ENCODE measurements around the gene DDX49.

DDX49 gene

DNA sequence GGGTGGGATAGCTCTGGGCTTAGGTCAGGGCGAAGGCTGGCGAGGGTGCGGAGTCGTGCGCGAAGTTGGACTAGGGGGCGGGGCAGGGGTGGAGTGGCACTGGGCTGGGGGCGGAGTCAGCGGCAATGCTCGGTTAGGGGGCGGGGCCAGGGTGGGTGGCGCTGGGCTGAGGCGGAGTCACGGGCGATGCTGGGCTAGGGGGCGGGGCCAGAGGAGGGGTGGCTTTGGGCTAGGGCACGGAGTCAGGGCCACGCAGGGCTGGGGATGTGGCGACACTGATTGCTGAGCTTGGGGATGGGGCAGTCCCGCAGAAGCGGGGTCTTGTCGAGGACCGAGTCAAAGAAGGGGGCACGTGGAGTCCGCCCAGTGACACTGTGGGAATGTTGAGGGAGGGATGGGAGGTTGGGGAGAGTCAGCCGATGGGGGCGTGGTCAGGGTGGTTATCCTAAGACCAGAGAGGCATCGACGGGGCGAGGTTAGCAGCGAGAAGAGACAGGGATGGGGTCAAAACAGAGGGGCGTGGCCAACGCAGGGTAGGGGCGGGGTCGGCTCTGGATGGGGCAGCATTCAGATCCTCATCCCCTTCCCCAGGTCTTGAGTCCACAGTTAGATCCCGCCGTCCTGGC is 12.8 kb downstream of the DDX49 start:
- TF ChIP-seq, protein P1, sequence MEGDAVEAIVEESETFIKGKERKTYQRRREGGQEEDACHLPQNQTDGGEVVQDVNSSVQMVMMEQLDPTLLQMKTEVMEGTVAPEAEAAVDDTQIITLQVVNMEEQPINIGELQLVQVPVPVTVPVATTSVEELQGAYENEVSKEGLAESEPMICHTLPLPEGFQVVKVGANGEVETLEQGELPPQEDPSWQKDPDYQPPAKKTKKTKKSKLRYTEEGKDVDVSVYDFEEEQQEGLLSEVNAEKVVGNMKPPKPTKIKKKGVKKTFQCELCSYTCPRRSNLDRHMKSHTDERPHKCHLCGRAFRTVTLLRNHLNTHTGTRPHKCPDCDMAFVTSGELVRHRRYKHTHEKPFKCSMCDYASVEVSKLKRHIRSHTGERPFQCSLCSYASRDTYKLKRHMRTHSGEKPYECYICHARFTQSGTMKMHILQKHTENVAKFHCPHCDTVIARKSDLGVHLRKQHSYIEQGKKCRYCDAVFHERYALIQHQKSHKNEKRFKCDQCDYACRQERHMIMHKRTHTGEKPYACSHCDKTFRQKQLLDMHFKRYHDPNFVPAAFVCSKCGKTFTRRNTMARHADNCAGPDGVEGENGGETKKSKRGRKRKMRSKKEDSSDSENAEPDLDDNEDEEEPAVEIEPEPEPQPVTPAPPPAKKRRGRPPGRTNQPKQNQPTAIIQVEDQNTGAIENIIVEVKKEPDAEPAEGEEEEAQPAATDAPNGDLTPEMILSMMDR (conservative IDR thresholded peaks at IDR 0.05): no peak
- no peak for TF ChIP-seq ZFX (IDR thresholded peaks at IDR 0.05)
- no peak overlapping the region for H3K27ac ChIP-seq

DNA sequence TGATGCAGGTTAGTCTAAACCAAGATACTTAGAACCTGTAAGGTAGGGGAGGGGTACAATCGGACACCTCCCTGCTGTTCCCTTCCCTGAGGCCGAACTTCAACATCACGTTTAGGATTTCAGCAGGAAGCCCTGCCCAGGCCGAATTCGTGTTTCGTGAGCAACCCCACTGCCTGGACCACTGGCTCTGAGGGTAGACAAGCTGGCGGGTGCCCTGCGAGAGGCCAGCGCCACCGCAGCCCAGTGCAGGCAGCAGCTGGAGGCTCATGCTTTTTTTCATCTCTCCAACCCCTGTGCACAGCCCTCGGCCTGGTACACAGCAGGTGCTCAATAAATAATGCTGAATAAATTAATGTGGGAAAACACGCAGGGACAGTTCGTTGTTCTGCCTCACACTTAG is 13.8 kb downstream of the DDX49 start:
- no peak overlapping the region for H3K27ac ChIP-seq
- TF ChIP-seq ZFX (IDR thresholded peaks at IDR 0.05): no peak
- TF ChIP-seq, protein P1 (conservative IDR thresholded peaks at IDR 0.05): no peak

- H3K27ac ChIP-seq: no peak overlapping the region
- TF ChIP-seq, protein P1 (conservative IDR thresholded peaks at IDR 0.05): no peak
- no peak for TF ChIP-seq ZFX (IDR thresholded peaks at IDR 0.05)
Observed at GRCh38 chr19:18939163-18939562, 19.6 kb downstream of the DDX49 start.

DNA sequence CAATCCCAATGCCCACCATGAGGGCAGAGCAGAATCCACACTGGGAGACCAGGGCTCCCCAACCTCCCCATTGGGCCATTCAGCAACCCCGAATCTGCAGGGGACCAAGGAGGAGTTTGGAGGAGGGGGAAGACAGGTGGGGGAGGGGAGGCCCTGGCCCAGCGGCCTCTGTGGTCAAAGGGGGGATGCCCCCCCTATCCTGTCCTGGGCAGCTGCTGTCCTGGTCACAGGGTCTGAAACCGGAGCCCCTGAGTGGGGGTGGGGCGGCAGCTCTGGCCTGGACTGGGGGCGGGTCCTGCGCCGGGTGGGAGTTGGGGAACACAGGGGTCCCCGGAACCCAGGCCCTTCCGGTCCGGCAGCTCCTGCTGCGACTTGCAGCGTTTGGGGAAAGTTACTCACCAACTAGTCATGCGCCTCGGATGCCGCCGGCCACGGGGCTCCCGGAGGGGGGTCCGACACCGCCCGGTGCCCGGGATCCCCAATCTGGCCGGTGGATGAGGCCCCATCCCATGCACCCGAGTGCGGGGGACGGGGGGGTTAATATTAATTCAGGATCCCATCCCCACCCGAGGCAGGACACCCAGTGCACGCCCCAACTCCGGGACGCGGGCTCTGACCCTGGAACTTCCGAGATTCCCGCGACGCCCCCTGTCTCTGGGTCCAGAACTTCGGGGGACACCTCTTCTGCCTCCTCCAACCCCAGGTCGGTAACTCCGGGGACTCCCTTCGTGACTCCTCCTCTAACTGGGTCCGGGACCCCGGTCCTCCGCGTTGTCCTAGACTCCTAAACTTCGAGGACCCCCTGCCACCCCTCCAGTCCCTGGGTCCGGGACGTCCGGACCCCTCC is 20.6 kb downstream of the DDX49 start:
- TF ChIP-seq, protein P1 (conservative IDR thresholded peaks at IDR 0.05): no peak
- TF ChIP-seq ZFX (IDR thresholded peaks at IDR 0.05): no peak
- peak overlapping the region; percentile 49 for H3K27ac ChIP-seq

GRCh38 chr19:18940769-18941627 is 21.5 kb downstream of the DDX49 start, which contains the start of gene HOMER3:
Gene HOMER3, minus strand, starts transcription at chr19:18941217. Its CDS starts 2,235 bp downstream, at chr19:18938982.
- peak within 1 kb of the TSS; percentile 49 for H3K27ac ChIP-seq
- TF ChIP-seq, protein P1 (conservative IDR thresholded peaks at IDR 0.05): peak; percentile 93
- peak; percentile 63; the same call in 1 of the 2 replicates for TF ChIP-seq ZFX (IDR thresholded peaks at IDR 0.05)

DNA sequence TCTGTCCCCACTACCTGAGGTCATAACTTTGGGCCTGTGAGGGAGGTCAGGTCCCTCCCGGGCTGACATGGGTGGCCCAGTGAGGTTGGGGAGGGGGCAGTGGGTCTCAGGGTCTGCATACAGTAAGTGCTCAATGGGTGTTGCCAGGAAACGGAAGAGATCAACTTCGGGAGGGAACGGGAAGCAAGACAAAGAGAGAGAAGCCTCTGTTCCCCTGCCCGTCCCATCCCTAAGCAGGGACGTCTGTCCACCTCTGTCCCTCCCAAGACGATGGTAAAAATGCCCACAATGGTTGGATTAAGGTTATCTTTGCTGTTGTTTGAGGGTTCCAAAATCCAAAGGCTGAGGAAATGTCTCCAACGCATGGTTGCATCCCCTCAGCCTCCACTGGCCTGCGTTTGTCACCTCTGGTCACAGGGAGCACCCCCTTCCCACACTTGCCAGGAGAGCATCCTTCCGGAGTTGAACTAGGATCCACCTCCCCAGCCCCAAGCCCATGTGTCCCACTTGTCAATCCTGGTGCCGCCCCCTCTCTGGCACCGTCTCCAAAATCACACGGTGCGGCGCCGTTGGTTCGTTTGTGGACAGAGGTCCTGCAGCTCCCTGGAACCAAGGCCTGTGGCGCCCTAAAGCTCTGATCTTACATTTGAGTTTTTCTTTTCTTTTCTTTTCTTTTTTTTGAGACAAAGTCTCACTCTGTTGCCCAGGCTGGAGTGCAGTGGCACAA is 22.3 kb downstream of the DDX49 start:
- TF ChIP-seq ZFX (IDR thresholded peaks at IDR 0.05): no peak
- TF ChIP-seq, protein P1 (conservative IDR thresholded peaks at IDR 0.05): no peak
- H3K27ac ChIP-seq: no peak overlapping the region

All from C4-2B (cell line).